Progenitor cell of endocrine pancreas (in vitro differentiated cells): Measurements from ENCODE around the gene GON4L. TPM values are rescaled to one million over a fixed set of nuclear protein-coding genes. Genes with fewer than 3 reads are reported as not detected.
A peak's percentile ranks its signal among the peaks of the same experiment; 100 is the strongest.

Source experiments
- DNase-seq: peaks from one replicate; pipeline ENCODE4 v3.0.0; 2021; ENCODE audit warnings: low spot score; ENCODE audit not compliant: unreplicated experiment
- H3K27ac Mint-ChIP-seq: 2 replicates; pipeline ENCODE4 v1.8.0; 2021; ENCODE audit warnings: mild to moderate bottlenecking, moderate library complexity, mixed read lengths
- H3K27me3 Mint-ChIP-seq: 2 replicates; pipeline ENCODE4 v1.8.0; 2021; ENCODE audit warnings: mixed read lengths
- H3K36me3 Mint-ChIP-seq: 2 replicates; pipeline ENCODE4 v1.8.0; 2022; ENCODE audit warnings: mixed read lengths; ENCODE audit not compliant: insufficient read depth
- H3K4me1 Mint-ChIP-seq: 2 replicates; pipeline ENCODE4 v1.8.0; 2021; ENCODE audit warnings: low read depth, mixed read lengths
- H3K4me3 Mint-ChIP-seq: 2 replicates; pipeline ENCODE4 v1.8.0; 2021; ENCODE audit warnings: low read depth, mild to moderate bottlenecking, moderate library complexity, mixed read lengths
- H3K9me3 Mint-ChIP-seq: 2 replicates; pipeline ENCODE4 v1.8.0; 2021; ENCODE audit warnings: low read depth, mixed read lengths
- CTCF ChIP-seq: fragments of 200-600 bp; sonication (generic); IDR thresholded peaks from one replicate; pipeline ENCODE4 v1.5.0; 2021; ENCODE audit warnings: antibody characterized with exemption, mild to moderate bottlenecking; ENCODE audit not compliant: unreplicated experiment
- total RNA-seq: library from RNA; stranded (reverse); gene quantifications from 2 replicates; pipeline ENCODE4 v1.2.1, GENCODE V29; 2021

GON4L gene
- total RNA-seq, 1 donor from 2014 or later = 69.4 TPM

GRCh38 chr1:155827450-155827849, 29.6 kb downstream of the GON4L start:
- DNase-seq = no peak
- no peak overlapping the region for H3K4me3 Mint-ChIP-seq
- H3K27me3 Mint-ChIP-seq = no peaks in the 10 kb centered on the region
- H3K27ac Mint-ChIP-seq = no peak overlapping the region
- H3K36me3 Mint-ChIP-seq = peaks cover 9% of the 10 kb centered on the region
- no peaks in the 10 kb centered on the region for H3K9me3 Mint-ChIP-seq
- TF ChIP-seq CTCF = no peak
- no peaks in the 10 kb centered on the region for H3K4me1 Mint-ChIP-seq

GRCh38 chr1:155816351-155816750, 40.7 kb downstream of the GON4L start:
- Mint-ChIP-seq H3K4me1 (no peaks in the 10 kb centered on the region), H3K36me3 (peaks cover 12% of the 10 kb centered on the region), H3K27me3 (no peaks in the 10 kb centered on the region), H3K27ac (no peak overlapping the region), H3K9me3 (no peaks in the 10 kb centered on the region), H3K4me3 (no peak overlapping the region)
- TF ChIP-seq CTCF = no peak
- DNase-seq = no peak

GRCh38 chr1:155813672-155814071, 43.3 kb downstream of the GON4L start:
- H3K9me3 Mint-ChIP-seq = no peaks in the 10 kb centered on the region
- peak overlapping the region; percentile 22 for H3K27ac Mint-ChIP-seq
- H3K36me3 Mint-ChIP-seq = peaks cover 13% of the 10 kb centered on the region
- no peaks in the 10 kb centered on the region for H3K4me1 Mint-ChIP-seq
- DNase-seq = no peak
- H3K27me3 Mint-ChIP-seq = no peaks in the 10 kb centered on the region
- H3K4me3 Mint-ChIP-seq = no peak overlapping the region
- TF ChIP-seq CTCF = no peak

- H3K27me3 Mint-ChIP-seq = no peaks in the 10 kb centered on the region
- H3K36me3 Mint-ChIP-seq = peaks cover 13% of the 10 kb centered on the region
- no peak for TF ChIP-seq CTCF
- H3K4me3 Mint-ChIP-seq = no peak overlapping the region
- no peaks in the 10 kb centered on the region for H3K9me3 Mint-ChIP-seq
- no peak overlapping the region for H3K27ac Mint-ChIP-seq
- no peak for DNase-seq
- H3K4me1 Mint-ChIP-seq = no peaks in the 10 kb centered on the region
Measured at GRCh38 chr1:155812878-155813277, 44.1 kb downstream of the GON4L start.

- no peak for TF ChIP-seq CTCF
- H3K27ac Mint-ChIP-seq = no peak overlapping the region
- H3K36me3 Mint-ChIP-seq = peaks cover 14% of the 10 kb centered on the region
- H3K4me3 Mint-ChIP-seq = no peak overlapping the region
- H3K9me3 Mint-ChIP-seq = no peaks in the 10 kb centered on the region
- no peaks in the 10 kb centered on the region for H3K27me3 Mint-ChIP-seq
- DNase-seq = no peak
- no peaks in the 10 kb centered on the region for H3K4me1 Mint-ChIP-seq
Measured at GRCh38 chr1:155809088-155809487, 47.9 kb downstream of the GON4L start.
